Adipocyte (in vitro differentiated cells): ENCODE results near the gene OVOL1.
"Not testable (repeated sequence)": the region's sequence is repeated elsewhere in the genome, so short reads cannot be mapped to it uniquely, and the experiment has no call there.

Experiments used
- DNase-seq: peaks from one replicate; pipeline ENCODE4 v3.0.0-alpha.2; 2015; ENCODE audit warnings: low read depth
- H3K27me3 ChIP-seq: replicated peaks from 2 replicates; pipeline ENCODE4 v1.7.0; 2013; ENCODE audit warnings: mild to moderate bottlenecking, low read length, moderate library complexity; ENCODE audit not compliant: control insufficient read depth, insufficient read depth
- H3K36me3 ChIP-seq: 2 replicates; pipeline ENCODE4 v1.7.0; 2013; ENCODE audit warnings: low read length, mild to moderate bottlenecking, moderate library complexity; ENCODE audit not compliant: control insufficient read depth, insufficient read depth, severe bottlenecking
- H3K4me1 ChIP-seq: 2 replicates; pipeline ENCODE4 v1.7.0; 2013; ENCODE audit warnings: mild to moderate bottlenecking, low read length, moderate library complexity; ENCODE audit not compliant: control insufficient read depth, insufficient read depth
- H3K4me3 ChIP-seq: 2 replicates; pipeline ENCODE4 v1.7.0; 2013; ENCODE audit warnings: mild to moderate bottlenecking, low read length, moderate library complexity
- H3K9ac ChIP-seq: 2 replicates; pipeline ENCODE4 v1.7.0; 2013; ENCODE audit warnings: mild to moderate bottlenecking, low read length, moderate library complexity
- H3K9me3 ChIP-seq: 2 replicates; pipeline ENCODE4 v1.7.0; 2013; ENCODE audit warnings: mild to moderate bottlenecking, low read length, moderate library complexity; ENCODE audit not compliant: control insufficient read depth

Gene OVOL1

DNA sequence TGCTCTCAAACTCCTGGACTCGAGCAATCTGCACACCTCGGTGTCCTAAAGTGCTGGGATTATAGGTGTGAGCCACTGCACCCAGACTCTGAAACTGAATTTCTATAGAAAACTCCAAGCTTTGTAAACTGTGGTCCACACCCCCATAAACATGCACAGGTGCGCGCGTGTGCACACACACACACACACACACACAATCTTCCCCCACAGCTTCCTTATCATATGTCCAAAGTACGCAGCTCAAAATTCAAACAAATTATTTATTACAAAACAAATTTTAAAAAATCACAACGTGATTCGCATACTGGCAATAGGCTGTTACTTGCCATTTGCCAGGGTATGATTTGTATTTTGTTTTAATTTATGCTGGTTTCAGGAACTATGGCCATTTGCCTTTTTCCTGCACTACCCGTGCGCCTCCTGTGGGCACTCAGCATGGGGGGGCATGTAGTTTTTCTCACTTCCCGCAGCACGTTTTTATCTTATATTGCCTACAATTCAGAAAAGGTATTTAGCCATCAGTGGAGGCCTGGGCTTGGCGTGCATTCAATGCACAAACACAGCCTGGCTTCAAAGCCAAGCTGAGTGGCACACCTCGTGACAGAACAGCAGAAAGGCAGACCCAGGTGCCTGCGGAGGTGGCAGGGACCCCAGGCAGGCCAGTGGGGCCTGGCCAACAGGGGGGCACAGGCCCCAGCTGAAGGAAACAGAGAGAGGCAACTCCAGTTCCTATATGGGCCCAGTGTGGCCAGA, 36.1 kb downstream of the OVOL1 start:
- no peak overlapping the region for H3K9ac ChIP-seq
- H3K27me3 ChIP-seq: no peaks in the 10 kb centered on the region
- no peaks in the 10 kb centered on the region for H3K36me3 ChIP-seq
- no peaks in the 10 kb centered on the region for H3K9me3 ChIP-seq
- no peak for DNase-seq
- H3K4me3 ChIP-seq: no peak overlapping the region
- H3K4me1 ChIP-seq: no peaks in the 10 kb centered on the region

DNA sequence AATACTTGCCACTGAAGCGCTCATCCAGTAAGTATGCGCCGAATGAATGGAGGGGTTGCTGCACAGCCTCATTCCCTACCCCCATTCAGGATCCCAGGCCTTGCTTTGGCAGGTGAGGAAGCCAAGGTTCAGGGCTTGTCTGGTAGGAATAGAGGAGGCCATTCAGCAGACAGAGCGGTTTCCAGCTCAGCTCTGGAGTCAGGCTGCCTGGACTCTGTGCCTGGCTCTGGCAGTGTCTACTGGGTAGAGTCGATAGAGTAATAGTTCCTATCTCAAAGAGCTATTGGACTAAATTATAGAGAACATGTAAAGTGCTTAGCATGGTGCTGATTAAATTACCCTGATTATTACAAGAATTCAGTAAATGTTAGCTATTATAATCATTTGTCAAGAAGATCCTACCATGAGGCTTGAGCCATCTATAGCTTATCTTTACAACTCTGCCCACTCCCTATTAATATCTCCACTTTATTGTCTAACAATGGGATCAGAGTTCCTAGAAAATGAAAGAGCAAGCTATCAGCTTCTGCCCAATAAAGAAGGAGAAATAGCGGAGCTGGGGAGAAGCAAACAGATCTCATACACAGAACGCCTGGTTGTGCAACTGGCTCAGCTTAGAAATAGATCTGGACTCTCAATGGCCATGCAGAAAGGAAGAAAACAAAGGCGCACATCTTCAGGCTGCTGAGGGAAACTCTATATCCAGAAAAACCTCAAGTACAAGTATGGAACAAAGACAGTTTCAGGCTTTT, 40.3 kb downstream of the OVOL1 start:
- H3K9ac ChIP-seq: no peak overlapping the region
- peaks cover 2% of the 10 kb centered on the region for H3K27me3 ChIP-seq
- H3K4me3 ChIP-seq: no peak overlapping the region
- no peak for DNase-seq
- H3K36me3 ChIP-seq: no peaks in the 10 kb centered on the region
- H3K9me3 ChIP-seq: no peaks in the 10 kb centered on the region
- no peaks in the 10 kb centered on the region for H3K4me1 ChIP-seq

DNA sequence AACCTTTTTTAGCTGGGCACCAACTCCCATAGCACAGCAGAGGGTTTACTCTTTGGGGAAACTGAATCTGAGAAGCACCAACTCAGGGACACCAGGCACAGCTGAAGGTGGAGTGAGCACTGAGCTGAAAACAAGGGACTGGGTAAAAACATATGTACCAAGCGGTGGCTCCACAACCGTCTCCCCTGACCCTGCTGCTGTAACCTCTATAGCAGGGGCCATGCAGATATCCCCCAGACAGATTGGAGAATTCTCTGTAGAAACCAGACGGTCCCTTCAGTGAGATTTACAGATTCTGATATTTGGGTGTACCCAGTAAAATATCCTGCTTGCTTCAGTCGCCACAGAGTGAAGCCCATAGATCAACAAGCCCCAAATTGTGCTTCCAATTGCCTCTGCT, 42.6 kb downstream of the OVOL1 start:
- DNase-seq: no peak
- no peaks in the 10 kb centered on the region for H3K36me3 ChIP-seq
- peaks cover 7% of the 10 kb centered on the region for H3K4me1 ChIP-seq
- H3K9me3 ChIP-seq: no peaks in the 10 kb centered on the region
- no peak overlapping the region for H3K9ac ChIP-seq
- H3K4me3 ChIP-seq: no peak overlapping the region
- peaks cover 2% of the 10 kb centered on the region for H3K27me3 ChIP-seq

DNA sequence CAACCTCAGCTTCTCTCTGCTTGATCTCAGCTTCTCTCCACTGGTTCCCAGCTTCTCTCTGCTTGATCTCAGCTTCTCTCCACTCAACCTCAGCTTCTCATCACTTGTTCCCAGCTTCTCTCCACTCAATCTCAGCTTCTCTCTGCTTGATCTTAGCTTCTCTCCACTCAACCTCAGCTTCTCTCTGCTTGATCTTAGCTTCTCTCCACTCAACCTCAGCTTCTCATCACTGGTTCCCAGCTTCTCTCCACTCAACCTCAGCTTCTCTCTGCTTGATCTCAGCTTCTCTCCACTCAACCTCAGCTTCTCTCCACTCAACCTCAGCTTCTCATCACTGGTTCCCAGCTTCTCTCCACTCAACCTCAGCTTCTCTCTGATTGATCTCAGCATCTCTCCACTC, 45.4 kb downstream of the OVOL1 start:
- not testable (repeated sequence) for H3K36me3 ChIP-seq, H3K27me3 ChIP-seq, H3K9me3 ChIP-seq, H3K9ac ChIP-seq, H3K4me1 ChIP-seq, DNase-seq, H3K4me3 ChIP-seq

DNA sequence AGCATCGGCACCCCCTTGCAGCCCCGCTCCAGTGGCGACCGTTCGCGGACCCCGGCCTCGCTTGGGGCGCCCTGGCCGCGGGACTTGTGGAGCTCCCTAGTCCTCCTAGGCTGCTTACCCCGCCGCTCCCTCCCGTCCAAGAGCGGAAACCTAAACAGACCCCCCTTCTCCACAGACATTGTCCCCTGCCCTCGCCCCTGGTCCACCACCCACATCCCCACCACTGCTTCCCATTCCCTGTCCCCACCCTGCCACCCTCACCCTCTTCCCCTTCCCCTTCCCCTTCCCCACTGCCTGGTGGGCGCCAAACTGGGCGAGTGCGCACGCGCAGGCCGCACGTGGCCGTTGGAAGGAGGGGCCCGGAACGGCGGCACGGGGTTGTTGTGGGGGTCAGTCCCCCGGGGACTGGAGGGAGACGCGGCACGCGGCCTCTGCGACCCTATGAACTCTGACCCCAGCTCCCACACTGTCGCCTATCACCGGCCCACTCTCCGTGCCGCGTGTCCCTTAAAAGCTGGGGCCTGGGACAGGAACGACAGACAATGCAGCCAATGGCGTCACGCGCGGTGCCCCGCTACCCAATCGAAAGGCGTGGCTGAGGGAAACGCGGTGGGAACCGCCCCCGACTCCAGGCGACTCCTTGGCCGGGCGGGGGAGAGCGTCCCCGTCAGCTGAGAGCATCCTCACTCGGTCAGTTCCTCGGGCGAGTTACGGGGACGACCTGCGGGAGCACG, 46.6 kb downstream of the OVOL1 start, which contains the start of gene SNX32:
Gene SNX32, plus strand, starts transcription at position 667 of the 734 bp plus-strand sequence. CDS start 103 bp downstream, outside the sequence.
- no peaks in the 10 kb centered on the region for H3K36me3 ChIP-seq
- peaks cover 8% of the 10 kb centered on the region for H3K4me1 ChIP-seq
- peak; percentile 98 for DNase-seq
- H3K4me3 ChIP-seq: peak within 1 kb of the TSS; percentile 86
- no peaks in the 10 kb centered on the region for H3K9me3 ChIP-seq
- H3K27me3 ChIP-seq: peaks cover 2% of the 10 kb centered on the region
- H3K9ac ChIP-seq: peak within 1 kb of the TSS; percentile 66

DNA sequence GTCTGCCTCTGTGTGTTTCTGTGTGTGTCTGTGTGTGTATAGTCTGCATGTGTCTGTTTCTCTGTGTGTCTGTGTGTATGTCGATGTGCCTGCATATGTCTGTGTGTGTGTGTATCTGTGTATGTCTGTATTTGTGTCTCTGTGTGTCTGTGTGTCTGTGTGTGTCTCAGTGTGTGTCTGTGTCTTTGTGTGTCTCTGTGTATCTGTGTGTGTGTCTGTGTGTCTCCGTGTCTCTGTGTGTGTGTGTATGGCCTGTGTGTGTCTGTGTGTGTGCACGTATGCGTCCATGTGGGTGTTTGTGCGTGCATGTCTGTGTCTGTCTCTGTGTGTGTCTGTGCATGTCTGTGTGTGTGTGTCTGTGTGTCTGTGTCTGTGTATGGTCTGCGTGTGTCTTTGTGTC, 47.3 kb downstream of the OVOL1 start:
- Histone ChIP-seq H3K27me3 (peaks cover 2% of the 10 kb centered on the region), H3K36me3 (no peaks in the 10 kb centered on the region), H3K9ac (peak overlapping the region; percentile 66), H3K9me3 (no peaks in the 10 kb centered on the region), H3K4me3 (peak overlapping the region; percentile 86), H3K4me1 (peaks cover 8% of the 10 kb centered on the region)
- no peak for DNase-seq

DNA sequence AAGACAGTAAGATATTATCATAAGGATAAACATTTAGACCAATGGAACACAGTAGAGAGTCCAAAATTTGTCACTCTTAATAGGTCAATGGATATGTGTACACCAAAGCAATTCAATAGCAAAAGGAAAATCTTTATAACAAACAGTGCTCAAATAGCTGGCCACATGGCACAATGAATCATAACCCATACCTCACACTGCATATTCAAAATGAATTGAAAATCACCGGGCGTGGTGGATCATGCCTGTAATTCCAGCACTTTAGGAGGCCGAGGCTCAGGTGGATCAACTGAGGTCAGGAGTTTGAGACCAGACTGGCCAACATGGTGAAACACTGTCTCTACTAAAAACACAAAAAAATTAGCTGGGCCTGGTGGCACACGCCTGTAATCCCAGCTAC, 55.3 kb downstream of the OVOL1 start:
- Histone ChIP-seq H3K4me1 (no peaks in the 10 kb centered on the region), H3K4me3 (no peak overlapping the region), H3K9ac (no peak overlapping the region), H3K36me3 (no peaks in the 10 kb centered on the region), H3K27me3 (no peaks in the 10 kb centered on the region), H3K9me3 (no peaks in the 10 kb centered on the region)
- DNase-seq: no peak

DNA sequence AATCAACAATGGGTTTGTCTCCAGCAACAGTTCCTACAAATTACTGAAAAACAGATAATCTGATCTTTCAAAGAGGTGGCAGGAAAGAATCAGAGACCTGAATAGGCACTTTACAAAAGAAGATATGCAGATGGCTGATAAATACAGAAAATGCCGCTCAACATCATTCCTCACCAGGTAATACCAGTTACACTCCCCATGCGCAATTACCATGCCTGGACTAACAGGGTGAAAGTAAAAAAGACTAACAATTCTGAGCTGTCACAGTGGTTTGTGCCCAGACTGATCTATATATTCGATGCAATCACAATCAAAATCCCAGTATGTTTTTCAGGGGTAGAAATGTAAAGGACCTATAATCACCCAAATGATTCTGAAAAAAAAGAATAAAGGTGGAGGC, 56.9 kb downstream of the OVOL1 start:
- Histone ChIP-seq H3K36me3 (no peaks in the 10 kb centered on the region), H3K9ac (no peak overlapping the region), H3K27me3 (no peaks in the 10 kb centered on the region), H3K4me1 (no peaks in the 10 kb centered on the region), H3K9me3 (no peaks in the 10 kb centered on the region), H3K4me3 (no peak overlapping the region)
- DNase-seq: no peak

DNA sequence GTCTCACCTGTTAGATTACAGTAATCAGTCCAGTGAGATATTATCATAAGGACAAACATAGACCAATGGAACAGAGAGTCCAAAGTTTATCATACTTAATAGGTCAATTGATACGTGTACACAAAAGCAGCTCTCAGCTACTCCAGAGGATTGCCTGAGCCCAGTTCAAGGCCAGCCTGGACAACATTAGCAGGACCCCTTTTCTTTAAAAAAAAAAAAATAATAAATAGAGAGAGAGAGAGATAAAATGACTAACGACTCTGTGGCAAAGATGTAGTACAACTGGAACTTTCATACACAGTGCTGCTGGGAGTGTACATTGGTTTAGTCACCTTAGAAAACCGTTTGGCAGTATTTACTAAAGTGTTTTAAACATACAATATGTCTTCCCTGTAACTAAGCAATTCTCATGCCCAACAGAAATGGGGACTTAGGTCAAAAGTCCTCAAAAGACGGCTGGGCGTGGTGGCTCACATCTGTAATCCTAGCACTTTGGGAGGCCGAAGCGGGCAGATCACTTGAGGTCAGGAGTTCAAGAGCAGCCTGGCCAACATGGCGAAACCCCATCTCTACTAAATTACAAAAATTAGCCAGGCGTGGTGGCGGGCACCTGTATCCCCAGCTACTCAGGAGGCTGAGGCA, 57.5 kb downstream of the OVOL1 start:
- DNase-seq: no peak
- H3K4me3 ChIP-seq: no peak overlapping the region
- H3K27me3 ChIP-seq: no peaks in the 10 kb centered on the region
- H3K9me3 ChIP-seq: no peaks in the 10 kb centered on the region
- no peak overlapping the region for H3K9ac ChIP-seq
- H3K36me3 ChIP-seq: no peaks in the 10 kb centered on the region
- no peaks in the 10 kb centered on the region for H3K4me1 ChIP-seq
